HEK293 (cell line): ENCODE measurements around the gene CRMP1.

ENCODE experiments used
- CTCF ChIA-PET: fragments of 350-600 bp; formaldehyde crosslinking; extraction: SDS; loops from one replicate; lab custom pipeline; 2021; ENCODE audit warnings: antibody characterized with exemption; lab: Yijun Ruan, JAX
- POLR2A ChIA-PET: fragments of 300-600 bp; formaldehyde crosslinking; extraction: SDS; loops from one replicate; lab custom pipeline; 2020; ENCODE audit warnings: antibody characterized with exemption, inconsistent platforms; lab: Yijun Ruan, JAX
- H3K27ac ChIP-seq: fragments of 200-500 bp; sonication (Bioruptor generic); 2 replicates; pipeline ENCODE4 v1.5.1; 2014; ENCODE audit warnings: low read depth, low read length, control low read depth, inconsistent platforms; ENCODE audit errors: extremely low read depth
- H3K36me3 ChIP-seq, 2 experiments: fragments of 200-500 bp in 1 of 2; sonication (Bioruptor generic) in 1 of 2; 1 replicate in 1 of 2; 2 replicates in 1 of 2; pipeline ENCODE4 v1.5.1; 2014 to 2017; ENCODE audit warnings: inconsistent platforms in 2 of 2, low read length in 2 of 2; ENCODE audit not compliant: control insufficient read depth in 2 of 2, insufficient read depth in 1 of 2
- H3K4me1 ChIP-seq: fragments of 200-500 bp; sonication (Bioruptor generic); 2 replicates; pipeline ENCODE4 v1.5.1; 2014; ENCODE audit warnings: mild to moderate bottlenecking, low read length, inconsistent platforms; ENCODE audit not compliant: control insufficient read depth, insufficient read depth
- H3K4me3 ChIP-seq: 2 replicates; pipeline ENCODE4 v1.5.1; 2011; ENCODE audit warnings: low read depth, mild to moderate bottlenecking, control low read depth, low read length, moderate library complexity
- H3K9me3 ChIP-seq: fragments of 200-500 bp; sonication (Bioruptor generic); 2 replicates; pipeline ENCODE4 v1.5.1; 2014; ENCODE audit warnings: low read depth, low read length, inconsistent platforms; ENCODE audit not compliant: control insufficient read depth, insufficient read depth
- BCL11B ChIP-seq: fragments of 450-650 bp; formaldehyde crosslinking; IDR thresholded peaks from 2 replicates; pipeline ENCODE4 v1.5.1; 2016; ENCODE audit warnings: low read depth, missing biosample characterization, missing genetic modification characterization
- KLF7 ChIP-seq: fragments of 450-650 bp; formaldehyde crosslinking; IDR thresholded peaks from 2 replicates; pipeline ENCODE4 v1.5.1; 2016; ENCODE audit warnings: missing biosample characterization, missing genetic modification characterization, borderline replicate concordance
- ZNF221 ChIP-seq: fragments of 450-650 bp; formaldehyde crosslinking; IDR thresholded peaks from 2 replicates; pipeline ENCODE4 v1.5.1; 2017; ENCODE audit warnings: missing biosample characterization, missing genetic modification characterization, borderline replicate concordance
- ZNF423 ChIP-seq: fragments of 450-650 bp; formaldehyde crosslinking; IDR thresholded peaks from 2 replicates; pipeline ENCODE4 v1.5.1; 2016; ENCODE audit warnings: missing biosample characterization, missing genetic modification characterization
- ZNF558 ChIP-seq: fragments of 450-650 bp; formaldehyde crosslinking; IDR thresholded peaks from 2 replicates; pipeline ENCODE4 v1.5.1; 2016; ENCODE audit warnings: missing biosample characterization, missing genetic modification characterization
- ZNF585B ChIP-seq: fragments of 450-650 bp; formaldehyde crosslinking; IDR thresholded peaks from 2 replicates; pipeline ENCODE4 v1.5.1; 2016; ENCODE audit warnings: missing biosample characterization, missing genetic modification characterization
- ZNF76 ChIP-seq: fragments of 450-650 bp; formaldehyde crosslinking; IDR thresholded peaks from 2 replicates; pipeline ENCODE4; 2016; ENCODE audit warnings: low read depth, missing biosample characterization, missing genetic modification characterization, borderline replicate concordance
- TF ChIP-seq, protein P1 (sequence below): fragments of 450-650 bp; formaldehyde crosslinking; IDR thresholded peaks from 2 replicates; pipeline ENCODE4 v1.5.1; 2016; ENCODE audit warnings: missing biosample characterization, missing genetic modification characterization
- TF ChIP-seq, protein P2 (sequence below): fragments of 450-650 bp; IDR thresholded peaks from 2 replicates; pipeline ENCODE4 v1.5.1; 2018; ENCODE audit warnings: missing biosample characterization, missing genetic modification characterization
- TF ChIP-seq, protein P3 (sequence below): fragments of 450-650 bp; formaldehyde crosslinking; IDR thresholded peaks from 2 replicates; pipeline ENCODE4 v1.5.1; 2016; ENCODE audit warnings: missing biosample characterization, missing genetic modification characterization
- TF ChIP-seq, protein P4 (sequence below): fragments of 450-650 bp; formaldehyde crosslinking; IDR thresholded peaks from 2 replicates; pipeline ENCODE4 v1.5.1; 2017; ENCODE audit warnings: missing biosample characterization, missing genetic modification characterization
- TF ChIP-seq, protein P5 (sequence below): fragments of 450-650 bp; formaldehyde crosslinking; IDR thresholded peaks from 2 replicates; pipeline ENCODE4 v1.5.1; 2016; ENCODE audit warnings: missing biosample characterization, missing genetic modification characterization

The CRMP1 gene

DNA sequence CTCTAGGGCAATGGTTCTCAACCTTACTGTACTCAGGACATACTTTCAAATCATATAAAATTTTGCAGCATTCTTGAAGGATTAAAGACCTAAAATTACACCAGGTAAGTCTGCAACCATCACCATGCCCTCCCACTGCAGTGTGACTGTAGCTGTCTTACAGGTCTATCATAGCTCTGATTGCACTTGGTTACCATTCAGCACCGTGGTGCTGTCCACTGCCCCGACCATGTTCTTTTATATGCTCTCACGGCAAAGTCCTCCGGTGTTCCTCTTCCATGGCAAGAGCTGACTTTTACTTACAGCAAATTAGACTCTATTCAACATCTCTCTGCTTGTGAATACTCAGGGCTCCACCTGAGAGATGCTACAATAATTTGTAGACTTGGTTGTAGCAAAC is 11.5 kb downstream of the CRMP1 start:
- CTCF ChIA-PET: no interaction called here
- no peaks in the 10 kb centered on the region for H3K9me3 ChIP-seq
- TF ChIP-seq, protein P1, sequence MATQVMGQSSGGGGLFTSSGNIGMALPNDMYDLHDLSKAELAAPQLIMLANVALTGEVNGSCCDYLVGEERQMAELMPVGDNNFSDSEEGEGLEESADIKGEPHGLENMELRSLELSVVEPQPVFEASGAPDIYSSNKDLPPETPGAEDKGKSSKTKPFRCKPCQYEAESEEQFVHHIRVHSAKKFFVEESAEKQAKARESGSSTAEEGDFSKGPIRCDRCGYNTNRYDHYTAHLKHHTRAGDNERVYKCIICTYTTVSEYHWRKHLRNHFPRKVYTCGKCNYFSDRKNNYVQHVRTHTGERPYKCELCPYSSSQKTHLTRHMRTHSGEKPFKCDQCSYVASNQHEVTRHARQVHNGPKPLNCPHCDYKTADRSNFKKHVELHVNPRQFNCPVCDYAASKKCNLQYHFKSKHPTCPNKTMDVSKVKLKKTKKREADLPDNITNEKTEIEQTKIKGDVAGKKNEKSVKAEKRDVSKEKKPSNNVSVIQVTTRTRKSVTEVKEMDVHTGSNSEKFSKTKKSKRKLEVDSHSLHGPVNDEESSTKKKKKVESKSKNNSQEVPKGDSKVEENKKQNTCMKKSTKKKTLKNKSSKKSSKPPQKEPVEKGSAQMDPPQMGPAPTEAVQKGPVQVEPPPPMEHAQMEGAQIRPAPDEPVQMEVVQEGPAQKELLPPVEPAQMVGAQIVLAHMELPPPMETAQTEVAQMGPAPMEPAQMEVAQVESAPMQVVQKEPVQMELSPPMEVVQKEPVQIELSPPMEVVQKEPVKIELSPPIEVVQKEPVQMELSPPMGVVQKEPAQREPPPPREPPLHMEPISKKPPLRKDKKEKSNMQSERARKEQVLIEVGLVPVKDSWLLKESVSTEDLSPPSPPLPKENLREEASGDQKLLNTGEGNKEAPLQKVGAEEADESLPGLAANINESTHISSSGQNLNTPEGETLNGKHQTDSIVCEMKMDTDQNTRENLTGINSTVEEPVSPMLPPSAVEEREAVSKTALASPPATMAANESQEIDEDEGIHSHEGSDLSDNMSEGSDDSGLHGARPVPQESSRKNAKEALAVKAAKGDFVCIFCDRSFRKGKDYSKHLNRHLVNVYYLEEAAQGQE (tag by site-specific recombination): peak; percentile 77
- TF ChIP-seq, protein P2, sequence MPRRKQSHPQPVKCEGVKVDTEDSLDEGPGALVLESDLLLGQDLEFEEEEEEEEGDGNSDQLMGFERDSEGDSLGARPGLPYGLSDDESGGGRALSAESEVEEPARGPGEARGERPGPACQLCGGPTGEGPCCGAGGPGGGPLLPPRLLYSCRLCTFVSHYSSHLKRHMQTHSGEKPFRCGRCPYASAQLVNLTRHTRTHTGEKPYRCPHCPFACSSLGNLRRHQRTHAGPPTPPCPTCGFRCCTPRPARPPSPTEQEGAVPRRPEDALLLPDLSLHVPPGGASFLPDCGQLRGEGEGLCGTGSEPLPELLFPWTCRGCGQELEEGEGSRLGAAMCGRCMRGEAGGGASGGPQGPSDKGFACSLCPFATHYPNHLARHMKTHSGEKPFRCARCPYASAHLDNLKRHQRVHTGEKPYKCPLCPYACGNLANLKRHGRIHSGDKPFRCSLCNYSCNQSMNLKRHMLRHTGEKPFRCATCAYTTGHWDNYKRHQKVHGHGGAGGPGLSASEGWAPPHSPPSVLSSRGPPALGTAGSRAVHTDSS (tag by site-specific recombination): no peak
- TF ChIP-seq, all 188 proteins: peak for 1
- Histone ChIP-seq H3K4me1 (no peaks in the 10 kb centered on the region), H3K4me3 (no peak overlapping the region), H3K27ac (no peak overlapping the region), H3K36me3 (no peaks in the 10 kb centered on the region)
- POLR2A ChIA-PET: no interaction called here

GRCh38 chr4:5878359-5878758 is 14.5 kb downstream of the CRMP1 start:
- ChIA-PET POLR2A (no interaction called here), CTCF (no interaction called here)
- Histone ChIP-seq H3K36me3 (no peaks in the 10 kb centered on the region), H3K4me3 (no peak overlapping the region), H3K27ac (no peak overlapping the region), H3K4me1 (no peaks in the 10 kb centered on the region), H3K9me3 (no peaks in the 10 kb centered on the region)
- TF ChIP-seq, protein P3, sequence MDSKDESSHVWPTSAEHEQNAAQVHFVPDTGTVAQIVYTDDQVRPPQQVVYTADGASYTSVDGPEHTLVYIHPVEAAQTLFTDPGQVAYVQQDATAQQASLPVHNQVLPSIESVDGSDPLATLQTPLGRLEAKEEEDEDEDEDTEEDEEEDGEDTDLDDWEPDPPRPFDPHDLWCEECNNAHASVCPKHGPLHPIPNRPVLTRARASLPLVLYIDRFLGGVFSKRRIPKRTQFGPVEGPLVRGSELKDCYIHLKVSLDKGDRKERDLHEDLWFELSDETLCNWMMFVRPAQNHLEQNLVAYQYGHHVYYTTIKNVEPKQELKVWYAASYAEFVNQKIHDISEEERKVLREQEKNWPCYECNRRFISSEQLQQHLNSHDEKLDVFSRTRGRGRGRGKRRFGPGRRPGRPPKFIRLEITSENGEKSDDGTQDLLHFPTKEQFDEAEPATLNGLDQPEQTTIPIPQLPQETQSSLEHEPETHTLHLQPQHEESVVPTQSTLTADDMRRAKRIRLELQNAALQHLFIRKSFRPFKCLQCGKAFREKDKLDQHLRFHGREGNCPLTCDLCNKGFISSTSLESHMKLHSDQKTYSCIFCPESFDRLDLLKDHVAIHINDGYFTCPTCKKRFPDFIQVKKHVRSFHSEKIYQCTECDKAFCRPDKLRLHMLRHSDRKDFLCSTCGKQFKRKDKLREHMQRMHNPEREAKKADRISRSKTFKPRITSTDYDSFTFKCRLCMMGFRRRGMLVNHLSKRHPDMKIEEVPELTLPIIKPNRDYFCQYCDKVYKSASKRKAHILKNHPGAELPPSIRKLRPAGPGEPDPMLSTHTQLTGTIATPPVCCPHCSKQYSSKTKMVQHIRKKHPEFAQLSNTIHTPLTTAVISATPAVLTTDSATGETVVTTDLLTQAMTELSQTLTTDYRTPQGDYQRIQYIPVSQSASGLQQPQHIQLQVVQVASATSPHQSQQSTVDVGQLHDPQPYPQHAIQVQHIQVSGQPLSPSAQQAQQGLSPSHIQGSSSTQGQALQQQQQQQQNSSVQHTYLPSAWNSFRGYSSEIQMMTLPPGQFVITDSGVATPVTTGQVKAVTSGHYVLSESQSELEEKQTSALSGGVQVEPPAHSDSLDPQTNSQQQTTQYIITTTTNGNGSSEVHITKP: no peak
- no peak for TF ChIP-seq ZNF76 (tag by site-specific recombination)
- TF ChIP-seq KLF7 (tag by site-specific recombination): no peak
- TF ChIP-seq, protein P4, sequence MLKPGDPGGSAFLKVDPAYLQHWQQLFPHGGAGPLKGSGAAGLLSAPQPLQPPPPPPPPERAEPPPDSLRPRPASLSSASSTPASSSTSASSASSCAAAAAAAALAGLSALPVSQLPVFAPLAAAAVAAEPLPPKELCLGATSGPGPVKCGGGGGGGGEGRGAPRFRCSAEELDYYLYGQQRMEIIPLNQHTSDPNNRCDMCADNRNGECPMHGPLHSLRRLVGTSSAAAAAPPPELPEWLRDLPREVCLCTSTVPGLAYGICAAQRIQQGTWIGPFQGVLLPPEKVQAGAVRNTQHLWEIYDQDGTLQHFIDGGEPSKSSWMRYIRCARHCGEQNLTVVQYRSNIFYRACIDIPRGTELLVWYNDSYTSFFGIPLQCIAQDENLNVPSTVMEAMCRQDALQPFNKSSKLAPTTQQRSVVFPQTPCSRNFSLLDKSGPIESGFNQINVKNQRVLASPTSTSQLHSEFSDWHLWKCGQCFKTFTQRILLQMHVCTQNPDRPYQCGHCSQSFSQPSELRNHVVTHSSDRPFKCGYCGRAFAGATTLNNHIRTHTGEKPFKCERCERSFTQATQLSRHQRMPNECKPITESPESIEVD (tag by site-specific recombination): no peak
- TF ChIP-seq, protein P5, sequence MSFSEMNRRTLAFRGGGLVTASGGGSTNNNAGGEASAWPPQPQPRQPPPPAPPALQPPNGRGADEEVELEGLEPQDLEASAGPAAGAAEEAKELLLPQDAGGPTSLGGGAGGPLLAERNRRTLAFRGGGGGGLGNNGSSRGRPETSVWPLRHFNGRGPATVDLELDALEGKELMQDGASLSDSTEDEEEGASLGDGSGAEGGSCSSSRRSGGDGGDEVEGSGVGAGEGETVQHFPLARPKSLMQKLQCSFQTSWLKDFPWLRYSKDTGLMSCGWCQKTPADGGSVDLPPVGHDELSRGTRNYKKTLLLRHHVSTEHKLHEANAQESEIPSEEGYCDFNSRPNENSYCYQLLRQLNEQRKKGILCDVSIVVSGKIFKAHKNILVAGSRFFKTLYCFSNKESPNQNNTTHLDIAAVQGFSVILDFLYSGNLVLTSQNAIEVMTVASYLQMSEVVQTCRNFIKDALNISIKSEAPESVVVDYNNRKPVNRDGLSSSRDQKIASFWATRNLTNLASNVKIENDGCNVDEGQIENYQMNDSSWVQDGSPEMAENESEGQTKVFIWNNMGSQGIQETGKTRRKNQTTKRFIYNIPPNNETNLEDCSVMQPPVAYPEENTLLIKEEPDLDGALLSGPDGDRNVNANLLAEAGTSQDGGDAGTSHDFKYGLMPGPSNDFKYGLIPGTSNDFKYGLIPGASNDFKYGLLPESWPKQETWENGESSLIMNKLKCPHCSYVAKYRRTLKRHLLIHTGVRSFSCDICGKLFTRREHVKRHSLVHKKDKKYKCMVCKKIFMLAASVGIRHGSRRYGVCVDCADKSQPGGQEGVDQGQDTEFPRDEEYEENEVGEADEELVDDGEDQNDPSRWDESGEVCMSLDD (tag by site-specific recombination): no peak
- TF ChIP-seq BCL11B (tag by site-specific recombination): no peak
- TF ChIP-seq ZNF221 (tag by site-specific recombination): no peak
- TF ChIP-seq ZNF558 (tag by site-specific recombination): no peak
- no peak for TF ChIP-seq ZNF585B (tag by site-specific recombination)
- no peak for TF ChIP-seq ZNF423 (tag by site-specific recombination)
